ENCODE data around the gene H1-8.
"Not testable (repeated sequence)": the region's sequence is repeated elsewhere in the genome, so short reads cannot be mapped to it uniquely, and the experiment has no call there.

Gene H1-8, protein sequence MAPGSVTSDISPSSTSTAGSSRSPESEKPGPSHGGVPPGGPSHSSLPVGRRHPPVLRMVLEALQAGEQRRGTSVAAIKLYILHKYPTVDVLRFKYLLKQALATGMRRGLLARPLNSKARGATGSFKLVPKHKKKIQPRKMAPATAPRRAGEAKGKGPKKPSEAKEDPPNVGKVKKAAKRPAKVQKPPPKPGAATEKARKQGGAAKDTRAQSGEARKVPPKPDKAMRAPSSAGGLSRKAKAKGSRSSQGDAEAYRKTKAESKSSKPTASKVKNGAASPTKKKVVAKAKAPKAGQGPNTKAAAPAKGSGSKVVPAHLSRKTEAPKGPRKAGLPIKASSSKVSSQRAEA

DNA sequence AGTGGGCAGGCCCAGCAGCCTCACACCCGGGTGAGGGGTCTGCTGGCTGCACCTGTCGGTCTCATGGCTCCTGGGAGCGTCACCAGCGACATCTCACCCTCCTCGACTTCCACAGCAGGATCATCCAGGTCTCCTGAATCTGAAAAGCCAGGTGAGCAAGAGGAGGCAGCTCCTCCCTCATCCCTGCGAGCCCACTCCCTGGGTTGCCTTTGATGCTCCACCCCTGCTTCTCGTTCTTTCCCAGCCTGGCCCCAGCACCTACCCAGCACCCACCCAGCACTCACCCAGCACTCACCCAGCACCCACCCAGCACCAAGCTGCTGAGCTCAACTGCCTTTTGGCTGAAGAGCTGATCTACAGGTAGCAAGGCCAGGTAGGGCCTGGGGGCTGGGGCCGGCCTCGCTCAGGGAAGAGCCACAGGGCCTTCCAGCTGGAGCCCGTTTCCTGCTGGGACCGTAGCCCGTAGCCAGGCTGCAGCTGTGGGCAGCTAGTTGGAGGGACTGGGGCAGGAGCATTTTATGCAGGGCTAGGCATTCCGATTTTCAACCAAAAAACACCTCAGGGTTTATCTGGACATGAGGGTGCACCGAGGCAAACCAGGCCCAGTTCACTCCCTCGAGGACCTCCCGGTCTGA is at the start of gene H1-8:
Gene H1-8 (plus strand): TSS at position 20 of the 635 bp plus-strand sequence. CDS start 44 bp downstream, at position 64.
- H3K4me3 Mint-ChIP-seq: no peak within 1 kb of the TSS
- no peaks in the 10 kb centered on the region for H3K4me1 Mint-ChIP-seq (ENCODE audit: low read depth)
- no peaks in the 10 kb centered on the region for H3K36me3 Mint-ChIP-seq (ENCODE audit: low read depth)
- peaks cover 3% of the 10 kb centered on the region for H3K27me3 Mint-ChIP-seq (ENCODE audit: low read depth)
- H3K9me3 Mint-ChIP-seq: no peaks in the 10 kb centered on the region
- H3K27ac Mint-ChIP-seq: no peak within 1 kb of the TSS

DNA sequence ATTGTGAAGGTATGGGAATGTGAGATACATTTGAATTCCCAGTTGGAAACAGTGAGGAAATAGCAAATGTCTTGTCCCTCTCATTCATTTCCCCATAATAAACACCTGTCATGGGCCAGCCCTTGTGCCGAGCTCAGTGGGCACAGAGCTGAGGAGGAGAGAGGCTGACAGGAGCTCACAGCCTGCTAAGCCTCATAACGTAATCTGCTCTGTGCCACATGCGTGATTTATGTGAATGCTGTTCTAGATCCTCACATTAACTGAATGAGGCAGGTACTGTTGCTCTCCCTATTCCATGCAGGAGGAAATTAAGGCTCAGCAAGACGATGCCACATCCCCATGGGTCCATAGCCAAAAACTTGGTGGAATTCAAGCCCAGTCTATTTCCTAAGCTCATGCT is 49.8 kb upstream of the H1-8 start:
- no peak overlapping the region for H3K27ac Mint-ChIP-seq
- no peaks in the 10 kb centered on the region for H3K27me3 Mint-ChIP-seq (ENCODE audit: low read depth)
- no peaks in the 10 kb centered on the region for H3K9me3 Mint-ChIP-seq
- no peaks in the 10 kb centered on the region for H3K4me1 Mint-ChIP-seq (ENCODE audit: low read depth)
- no peak overlapping the region for H3K4me3 Mint-ChIP-seq
- no peaks in the 10 kb centered on the region for H3K36me3 Mint-ChIP-seq (ENCODE audit: low read depth)

DNA sequence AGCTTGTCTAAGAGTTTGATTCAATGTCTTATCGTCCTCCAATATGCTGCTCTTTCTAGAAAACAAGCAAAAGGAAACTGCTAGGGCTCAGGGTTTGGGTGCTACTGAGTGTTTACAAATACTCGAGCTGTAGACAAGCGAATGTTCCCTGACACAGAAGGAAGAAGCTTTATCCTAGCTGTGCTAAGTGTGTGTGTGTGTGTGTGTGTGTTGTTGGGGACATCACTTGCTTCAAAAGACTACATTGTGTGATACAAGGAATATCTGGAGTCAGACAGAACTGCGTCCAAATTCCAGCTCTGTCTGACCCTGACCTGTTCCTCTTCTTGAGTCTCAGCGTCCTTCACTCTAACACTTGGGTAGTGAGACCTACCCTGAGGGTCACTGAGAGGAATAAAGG is 48.5 kb upstream of the H1-8 start:
- not testable (repeated sequence) for H3K27me3 Mint-ChIP-seq (ENCODE audit: low read depth); H3K36me3 Mint-ChIP-seq (ENCODE audit: low read depth); H3K4me3 Mint-ChIP-seq; H3K27ac Mint-ChIP-seq; H3K4me1 Mint-ChIP-seq (ENCODE audit: low read depth); H3K9me3 Mint-ChIP-seq

DNA sequence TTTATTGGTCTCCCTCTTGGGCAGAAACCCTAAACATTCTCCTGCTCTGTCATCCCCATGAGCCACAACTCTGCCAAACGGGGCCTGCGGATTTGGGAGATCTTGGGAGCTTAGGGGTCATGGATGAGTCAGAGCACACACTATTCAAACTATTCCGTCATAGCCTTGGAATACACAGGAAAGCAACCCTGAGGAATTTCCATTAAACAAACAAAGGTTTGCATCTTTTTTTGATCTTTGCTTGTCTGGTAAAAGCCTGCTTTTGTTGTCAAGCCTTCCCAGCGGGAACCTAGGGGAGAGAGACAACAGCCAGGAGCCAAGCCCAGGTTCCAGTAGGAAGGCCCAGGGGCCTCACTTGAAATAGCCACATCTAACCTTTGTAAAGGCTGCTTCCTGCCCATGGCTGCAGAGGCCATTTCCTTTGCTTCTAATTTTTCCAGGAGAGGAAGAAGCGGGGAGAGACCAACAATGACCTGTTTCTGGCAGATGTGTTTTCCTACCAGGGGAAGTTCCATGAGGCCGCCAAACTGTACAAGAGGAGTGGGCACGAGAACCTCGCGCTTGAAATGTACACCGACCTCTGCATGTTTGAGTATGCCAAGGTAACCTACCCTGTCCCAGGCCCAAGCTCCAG is 47.9 kb upstream of the H1-8 start:
- H3K27me3 Mint-ChIP-seq (ENCODE audit: low read depth); H3K4me3 Mint-ChIP-seq; H3K27ac Mint-ChIP-seq; H3K9me3 Mint-ChIP-seq; H3K4me1 Mint-ChIP-seq (ENCODE audit: low read depth); H3K36me3 Mint-ChIP-seq (ENCODE audit: low read depth): not testable (repeated sequence)

DNA sequence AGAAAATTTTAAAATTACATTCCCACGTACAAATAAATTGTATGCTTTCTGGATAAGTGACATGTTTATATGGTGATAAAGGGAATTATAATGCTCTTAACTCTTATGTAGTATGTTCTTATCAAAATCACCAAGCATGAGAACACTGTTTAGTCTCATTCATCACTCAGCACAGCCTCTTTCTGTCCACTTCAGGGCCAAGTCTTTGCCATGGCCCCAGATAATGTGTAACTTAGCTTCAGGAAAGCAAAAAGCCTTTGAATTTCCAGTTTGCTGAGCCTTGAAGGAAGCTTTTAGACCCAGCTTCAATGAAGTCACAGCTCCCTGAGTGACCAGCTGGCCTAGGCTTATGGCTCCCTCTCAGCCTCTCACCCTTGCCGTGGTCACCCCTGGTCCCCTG is 45.1 kb upstream of the H1-8 start:
- H3K27me3 Mint-ChIP-seq (ENCODE audit: low read depth); H3K9me3 Mint-ChIP-seq; H3K27ac Mint-ChIP-seq; H3K4me3 Mint-ChIP-seq; H3K4me1 Mint-ChIP-seq (ENCODE audit: low read depth); H3K36me3 Mint-ChIP-seq (ENCODE audit: low read depth): not testable (repeated sequence)

DNA sequence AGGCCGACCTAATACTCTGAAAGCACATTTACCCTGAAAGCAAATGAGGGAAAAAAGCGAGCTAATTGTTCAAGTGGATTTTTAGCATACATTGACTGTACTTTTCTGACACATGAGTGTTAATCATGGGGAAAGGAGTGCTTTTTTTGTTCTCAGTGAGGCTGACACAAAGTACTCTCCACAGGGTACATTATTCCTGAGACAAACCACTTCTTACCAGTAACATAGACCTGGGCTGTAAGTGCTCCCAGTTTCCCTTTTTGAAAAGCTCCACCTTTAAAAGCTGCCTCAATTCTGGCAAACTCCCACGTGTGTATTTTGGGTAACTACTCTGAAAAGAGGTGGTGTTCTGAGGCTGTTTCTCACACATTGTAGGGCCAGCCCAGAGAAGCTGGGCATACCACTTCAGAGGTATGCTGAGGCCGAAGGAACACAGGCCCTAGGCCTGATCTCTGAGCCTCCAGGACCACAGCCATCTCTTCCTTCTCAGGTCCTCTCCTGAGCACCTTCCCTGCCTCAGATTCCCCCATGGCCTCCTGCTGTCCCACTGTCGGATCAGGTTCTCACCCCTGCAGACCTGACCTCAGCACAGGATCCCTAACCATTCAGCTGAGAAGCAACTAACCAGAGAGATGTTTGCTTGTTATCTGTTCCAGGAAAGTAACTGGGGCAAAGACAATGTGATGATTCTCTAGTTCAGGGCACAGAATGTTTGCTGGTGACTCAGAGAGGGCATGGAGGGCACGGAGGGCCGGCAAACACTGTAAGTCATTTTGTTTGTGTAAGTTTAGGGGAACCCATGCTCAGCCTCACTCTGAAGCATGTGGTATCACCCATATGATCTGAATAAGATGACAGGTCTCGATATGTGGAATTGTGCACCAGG is 44.1 kb upstream of the H1-8 start:
- not testable (repeated sequence) for H3K27me3 Mint-ChIP-seq (ENCODE audit: low read depth); H3K36me3 Mint-ChIP-seq (ENCODE audit: low read depth)

DNA sequence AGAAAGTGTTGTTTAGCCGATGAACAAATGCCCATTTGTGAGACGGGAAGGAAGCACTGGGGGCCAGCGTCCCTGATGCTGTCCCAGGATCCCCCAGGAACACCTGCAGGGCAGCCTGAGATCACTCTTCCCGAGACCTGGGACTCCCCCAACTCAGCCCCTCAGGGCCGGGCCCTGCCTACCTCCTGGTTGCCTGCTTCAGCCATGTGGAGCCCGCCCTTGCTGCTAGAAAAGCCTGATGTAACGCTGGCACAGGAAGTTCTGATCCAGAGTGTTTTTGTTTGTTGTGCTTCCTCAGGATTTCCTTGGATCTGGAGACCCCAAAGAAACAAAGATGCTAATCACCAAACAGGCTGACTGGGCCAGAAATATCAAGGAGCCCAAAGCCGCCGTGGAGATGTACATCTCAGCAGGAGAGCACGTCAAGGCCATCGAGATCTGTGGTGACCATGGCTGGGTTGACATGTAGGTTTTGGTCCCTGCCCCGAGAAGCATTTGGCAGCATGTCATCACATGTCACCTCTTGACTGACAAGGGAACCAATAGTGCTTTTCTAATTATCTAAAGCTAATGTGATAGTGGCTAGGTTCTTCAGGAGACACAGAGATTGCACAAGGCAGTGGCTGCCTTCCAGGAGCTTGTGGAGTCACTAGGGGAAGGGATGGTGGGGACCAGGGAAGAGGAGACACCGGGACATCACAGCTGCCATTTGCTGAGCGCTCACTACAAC is 43.2 kb upstream of the H1-8 start:
- not testable (repeated sequence) for H3K4me3 Mint-ChIP-seq; H3K27ac Mint-ChIP-seq; H3K27me3 Mint-ChIP-seq (ENCODE audit: low read depth); H3K4me1 Mint-ChIP-seq (ENCODE audit: low read depth); H3K9me3 Mint-ChIP-seq; H3K36me3 Mint-ChIP-seq (ENCODE audit: low read depth)

More for the DNA sequence above, 44.1 kb upstream of the H1-8 start:
- not testable (repeated sequence) for H3K9me3 Mint-ChIP-seq; H3K4me1 Mint-ChIP-seq (ENCODE audit: low read depth); H3K4me3 Mint-ChIP-seq; H3K27ac Mint-ChIP-seq

- Mint-ChIP-seq H3K27ac (no peak overlapping the region), H3K4me3 (no peak overlapping the region), H3K4me1 (ENCODE audit: low read depth) (no peaks in the 10 kb centered on the region), H3K36me3 (ENCODE audit: low read depth) (no peaks in the 10 kb centered on the region), H3K9me3 (no peaks in the 10 kb centered on the region), H3K27me3 (ENCODE audit: low read depth) (no peaks in the 10 kb centered on the region)
These were observed 42.7 kb upstream of the H1-8 start for GRCh38 chr3:129500334-129500658.

GRCh38 chr3:129501630-129502029 is 41.3 kb upstream of the H1-8 start:
- no peak overlapping the region for H3K27ac Mint-ChIP-seq
- H3K4me3 Mint-ChIP-seq: no peak overlapping the region
- H3K36me3 Mint-ChIP-seq (ENCODE audit: low read depth): no peaks in the 10 kb centered on the region
- no peaks in the 10 kb centered on the region for H3K4me1 Mint-ChIP-seq (ENCODE audit: low read depth)
- H3K27me3 Mint-ChIP-seq (ENCODE audit: low read depth): no peaks in the 10 kb centered on the region
- H3K9me3 Mint-ChIP-seq: no peaks in the 10 kb centered on the region

DNA sequence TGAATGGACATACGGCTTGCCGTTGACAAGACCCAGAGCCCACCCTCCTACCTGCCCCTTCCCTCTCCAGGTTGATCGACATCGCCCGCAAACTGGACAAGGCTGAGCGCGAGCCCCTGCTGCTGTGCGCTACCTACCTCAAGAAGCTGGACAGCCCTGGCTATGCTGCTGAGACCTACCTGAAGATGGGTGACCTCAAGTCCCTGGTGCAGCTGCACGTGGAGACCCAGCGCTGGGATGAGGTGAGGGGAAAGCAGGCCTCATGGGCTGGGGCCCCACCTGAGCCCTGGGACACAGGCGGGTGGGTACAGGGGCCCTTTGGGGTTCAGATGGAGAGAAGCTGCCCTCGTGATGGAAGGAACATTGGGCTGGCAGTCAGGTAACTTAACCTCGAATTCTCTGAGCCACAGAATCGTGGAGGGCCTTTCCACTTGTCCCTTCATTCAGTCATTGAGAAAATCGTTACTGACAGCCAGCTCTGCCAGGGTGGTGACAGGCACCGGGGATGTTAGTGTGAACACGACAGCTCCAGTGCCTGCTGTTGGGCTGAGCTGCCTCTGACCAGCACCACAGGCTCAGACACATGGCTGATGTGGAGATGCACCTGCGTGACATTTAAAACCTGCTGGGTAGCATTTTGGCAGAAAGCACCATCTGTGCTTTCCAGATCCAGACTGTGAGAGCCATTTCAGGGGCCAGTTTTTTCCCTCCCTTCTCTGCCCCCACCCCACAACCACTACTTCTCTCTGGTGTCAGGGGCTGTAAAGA is 40.1 kb upstream of the H1-8 start:
- H3K36me3 Mint-ChIP-seq (ENCODE audit: low read depth): no peaks in the 10 kb centered on the region
- no peak overlapping the region for H3K4me3 Mint-ChIP-seq
- no peaks in the 10 kb centered on the region for H3K9me3 Mint-ChIP-seq
- H3K4me1 Mint-ChIP-seq (ENCODE audit: low read depth): no peaks in the 10 kb centered on the region
- no peaks in the 10 kb centered on the region for H3K27me3 Mint-ChIP-seq (ENCODE audit: low read depth)
- H3K27ac Mint-ChIP-seq: no peak overlapping the region

DNA sequence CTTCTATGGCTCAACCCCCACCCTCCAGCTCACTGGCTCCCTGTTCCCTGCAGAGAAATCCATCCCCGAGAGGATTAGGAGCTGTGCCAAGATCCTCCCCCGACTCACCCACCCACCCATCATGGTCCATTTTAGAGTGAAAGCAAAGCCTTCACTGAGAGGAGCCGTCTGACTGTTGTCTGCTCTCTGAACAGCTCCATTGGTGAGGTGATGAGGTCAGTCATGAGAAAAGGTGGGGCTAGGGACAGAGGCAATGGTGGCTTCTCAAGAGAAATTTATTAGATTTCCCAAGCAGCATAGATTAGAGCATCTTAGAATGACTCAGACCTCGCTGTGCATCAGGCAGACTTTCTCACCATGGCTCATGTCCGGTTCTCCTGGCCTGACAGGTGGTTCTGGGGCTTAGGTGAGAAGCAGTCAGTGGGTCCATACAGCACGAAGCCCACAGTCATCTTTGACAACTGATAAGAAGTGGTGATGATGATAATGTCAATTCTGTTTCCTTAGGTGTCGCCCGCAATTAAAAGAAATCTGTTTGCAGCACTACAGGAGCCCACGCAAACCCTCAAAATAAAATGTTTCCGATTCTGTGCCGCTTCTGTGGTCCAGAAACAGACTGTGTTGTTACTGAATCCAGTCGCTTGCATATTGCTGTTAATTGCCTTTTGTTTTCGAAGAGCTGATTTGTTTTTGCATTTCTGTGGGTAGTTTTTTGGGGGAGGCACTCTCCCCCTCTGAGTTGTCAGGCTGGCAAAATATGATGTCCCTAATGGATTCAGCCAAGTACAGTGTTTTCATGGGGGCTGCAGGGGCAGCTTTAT is 39.3 kb upstream of the H1-8 start:
- no peak overlapping the region for H3K27ac Mint-ChIP-seq
- H3K36me3 Mint-ChIP-seq (ENCODE audit: low read depth): no peaks in the 10 kb centered on the region
- no peak overlapping the region for H3K4me3 Mint-ChIP-seq
- H3K9me3 Mint-ChIP-seq: no peaks in the 10 kb centered on the region
- no peaks in the 10 kb centered on the region for H3K27me3 Mint-ChIP-seq (ENCODE audit: low read depth)
- no peaks in the 10 kb centered on the region for H3K4me1 Mint-ChIP-seq (ENCODE audit: low read depth)

DNA sequence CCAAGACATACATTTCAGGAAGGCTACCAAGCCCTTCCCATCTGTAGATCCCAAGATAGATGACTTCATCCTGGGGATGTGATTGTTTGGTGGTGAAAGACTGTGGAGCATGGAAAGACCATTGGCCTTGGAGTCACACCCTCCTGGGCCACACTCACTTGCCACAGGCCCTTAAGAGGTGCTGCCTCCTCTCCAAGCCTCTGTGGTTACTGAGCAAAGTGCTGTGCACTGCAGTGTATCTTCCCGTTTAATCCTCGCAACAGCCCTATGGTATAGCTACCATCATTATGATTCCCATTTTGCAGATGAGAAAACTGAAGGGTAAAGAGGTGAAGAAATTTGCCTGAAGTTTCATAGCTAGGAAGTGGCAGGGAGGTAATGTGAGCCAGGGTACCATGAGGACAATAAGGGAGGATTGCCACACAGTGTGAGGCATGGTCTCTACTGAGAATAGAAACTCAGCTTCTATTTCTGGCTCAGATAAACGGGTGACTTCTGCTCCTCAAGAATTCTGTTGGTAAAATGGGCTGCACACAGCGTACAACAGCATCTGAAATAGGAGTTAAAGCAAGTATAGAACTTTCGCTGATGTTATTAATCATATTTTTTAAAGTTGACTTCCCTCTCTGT is 38.4 kb upstream of the H1-8 start:
- H3K4me3 Mint-ChIP-seq: no peak overlapping the region
- H3K4me1 Mint-ChIP-seq (ENCODE audit: low read depth): no peaks in the 10 kb centered on the region
- no peak overlapping the region for H3K27ac Mint-ChIP-seq
- H3K9me3 Mint-ChIP-seq: no peaks in the 10 kb centered on the region
- H3K36me3 Mint-ChIP-seq (ENCODE audit: low read depth): no peaks in the 10 kb centered on the region
- H3K27me3 Mint-ChIP-seq (ENCODE audit: low read depth): no peaks in the 10 kb centered on the region

GRCh38 chr3:129505341-129505740 is 37.6 kb upstream of the H1-8 start:
- no peaks in the 10 kb centered on the region for H3K36me3 Mint-ChIP-seq (ENCODE audit: low read depth)
- no peaks in the 10 kb centered on the region for H3K9me3 Mint-ChIP-seq
- no peak overlapping the region for H3K4me3 Mint-ChIP-seq
- no peak overlapping the region for H3K27ac Mint-ChIP-seq
- H3K4me1 Mint-ChIP-seq (ENCODE audit: low read depth): no peaks in the 10 kb centered on the region
- no peaks in the 10 kb centered on the region for H3K27me3 Mint-ChIP-seq (ENCODE audit: low read depth)

Data from T-helper 1 cell treated with Interleukin-12 subunit alpha and Interleukin-12 subunit beta and Interleukin-4 antibody, amounts not matched to agents 30 μg/mL and 1 μg/mL, for 36 hours (primary cell).